HG03175 (cell line): ENCODE results near the gene IL33.

Experiments used
- ATAC-seq: cut with Tn5 transposase; IDR thresholded peaks from one replicate; pipeline ENCODE4 v1.9.1; 2021; ENCODE audit warnings: mild to moderate bottlenecking, moderate library complexity; ENCODE audit not compliant: unreplicated experiment

IL33 gene

DNA sequence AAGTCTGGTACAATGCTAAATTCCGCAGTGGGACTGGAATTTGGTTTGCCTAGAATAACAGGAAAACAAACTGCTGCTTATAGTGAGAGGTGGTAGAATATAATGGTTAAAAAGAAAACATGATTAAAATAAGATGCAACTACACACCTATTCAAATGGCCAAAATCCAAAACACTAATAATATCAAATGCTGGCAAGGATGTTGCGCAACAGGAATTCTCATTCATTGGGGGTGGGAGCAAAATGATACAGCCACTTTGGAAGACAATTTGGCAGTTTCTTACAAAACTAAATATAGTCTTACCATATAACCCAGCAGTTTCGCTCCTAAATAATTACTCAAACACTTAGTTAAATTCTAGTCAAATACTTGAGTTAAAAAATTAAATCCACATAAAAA is 61.8 kb downstream of the IL33 start:
- no peak for ATAC-seq

DNA sequence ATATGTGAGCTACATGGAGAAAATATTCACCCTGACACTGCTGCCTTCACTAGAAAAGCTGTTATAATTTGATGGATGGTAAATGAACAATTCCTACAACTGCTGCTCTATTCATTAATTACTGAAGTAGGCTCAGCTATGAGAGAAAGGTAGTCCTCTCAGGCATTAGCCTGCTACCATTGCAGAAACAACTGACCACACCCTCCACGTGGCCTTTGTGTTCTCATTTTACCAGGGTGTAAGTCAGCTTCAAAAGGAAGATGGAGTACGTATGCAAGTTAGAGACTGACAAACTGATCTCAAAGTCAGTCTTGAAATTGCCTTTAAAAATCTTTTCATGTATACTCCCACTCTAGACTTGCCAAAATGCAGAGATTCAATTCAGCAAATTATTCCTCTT is 86.3 kb downstream of the IL33 start:
- ATAC-seq, result no peak

DNA sequence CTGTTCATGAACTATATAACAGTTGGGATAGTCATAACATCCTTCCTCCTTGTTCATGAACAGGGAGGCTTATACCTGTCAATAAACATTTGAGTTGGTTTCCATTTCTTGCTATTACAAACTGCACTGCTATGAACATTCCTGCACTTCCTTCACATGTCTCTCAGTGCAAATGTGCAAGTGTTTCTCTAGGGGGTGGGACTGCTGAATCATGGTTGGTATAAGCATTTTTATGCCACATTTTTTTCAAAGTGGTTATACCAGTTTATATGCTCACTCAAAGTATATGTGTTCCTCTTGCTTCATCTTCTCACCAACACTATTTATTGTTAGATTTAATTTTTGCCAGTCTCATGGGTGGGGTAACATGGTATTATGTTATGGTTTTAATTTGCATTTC is 86.8 kb downstream of the IL33 start:
- ATAC-seq, result no peak

DNA sequence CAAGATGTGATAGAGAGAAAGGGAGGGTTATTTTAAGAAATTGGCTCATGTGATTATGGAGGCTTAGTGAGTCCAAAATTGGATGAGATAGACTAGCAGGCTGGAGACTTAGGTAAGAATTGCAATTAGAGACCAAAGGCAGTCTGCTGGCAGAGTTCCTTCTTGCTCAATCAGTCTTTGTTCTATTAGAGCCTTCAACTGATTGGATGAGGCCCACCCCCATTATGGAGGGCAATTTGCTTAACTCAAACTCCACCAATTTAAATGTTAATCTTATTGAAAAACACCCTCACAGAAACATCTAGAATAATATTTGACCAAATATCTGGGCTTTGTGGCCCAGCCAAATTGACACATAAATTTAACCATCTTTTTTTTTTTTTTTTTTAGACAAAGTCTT is 88.6 kb downstream of the IL33 start:
- no peak for ATAC-seq

DNA sequence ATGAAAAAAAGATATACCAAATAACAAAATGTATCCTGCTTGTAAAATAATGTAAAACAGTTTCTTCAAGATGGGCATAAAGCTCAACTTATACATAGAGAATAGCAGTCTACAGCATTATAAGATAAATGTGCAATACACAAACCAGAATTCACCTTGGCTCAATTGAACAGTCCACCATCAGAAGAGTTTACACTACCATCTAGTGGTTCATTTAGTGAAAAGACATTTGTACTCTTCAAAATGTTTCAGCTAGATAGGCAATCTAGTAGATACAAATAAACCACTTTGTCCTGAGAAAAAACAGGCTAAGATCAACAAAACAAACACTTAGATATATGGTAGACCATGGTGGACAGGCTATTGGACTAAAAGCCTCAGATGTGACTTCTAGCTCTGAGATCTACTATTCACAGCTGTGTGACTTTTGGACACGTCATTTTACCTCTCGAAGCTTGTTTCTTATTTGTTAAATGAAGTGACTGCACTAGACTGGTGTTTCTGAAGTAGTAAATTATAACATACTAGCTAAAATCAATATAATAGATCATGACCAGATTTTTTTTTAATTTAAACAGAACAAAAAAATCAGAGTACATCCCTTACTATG is 90.5 kb downstream of the IL33 start:
- ATAC-seq, result no peak
